Right lobe of liver (tissue), 5 donors: ENCODE measurements around the gene CIAPIN1. TPM values are rescaled to one million over a fixed set of nuclear protein-coding genes. Genes with fewer than 3 reads are reported as not detected.

Experiments used
- total RNA-seq, 6 experiments: library from RNA; depleted of rRNA in 2 of 6; stranded (reverse); fragments of >200 nt in 2 of 6; fragmentation: NEBNext Ultra II Directional in 3 of 6; extraction: Animal tissue kit (Norgen Biotek cat#: 25700) in 3 of 6; gene quantifications; one replicate each; pipeline versions ENCODE4 v1.1.0 to v1.2.4, GENCODE V29; 2016 to 2023
- donor health status: DM: no; HTN: no; CAD: no.
- donor health status: DM: no; HTN: no; CAD: no.
- donor health status: DM: no; HTN: yes; CAD: no.
- donor health status: DM: no; HTN: yes; CAD: no.

The CIAPIN1 gene
- total RNA-seq, 6 experiments from 2014 or later: 23.3 to 27.4 (median 23.9) TPM

Other genes starting within 250 kb of the CIAPIN1 start
- gene ARL2BP, start 202.1 kb downstream of the CIAPIN1 start, total RNA-seq: 10 to 100 TPM; 19.3 to 26.8 (median 22.0) TPM
- 1 to 10 TPM; 2.1 to 7.4 (median 3.8) TPM for gene PLLP, start 162.7 kb downstream of the CIAPIN1 start, total RNA-seq
- under 1 TPM in 2 of 6 experiments, not detected in 4; 0.12 to 0.16 TPM for gene CCL22, start 88.6 kb downstream of the CIAPIN1 start, total RNA-seq
- 10 to 100 TPM in 3 of 6 experiments, 1 to 10 TPM in 3; 3.3 to 20.5 (median 9.8) TPM for gene CX3CL1, start 74.9 kb downstream of the CIAPIN1 start, total RNA-seq
- gene CCL17, start 42.6 kb downstream of the CIAPIN1 start, total RNA-seq: not detected
- 10 to 100 TPM; 43.2 to 81.4 (median 55.3) TPM for gene COQ9, start 94 bp upstream of the CIAPIN1 start, total RNA-seq
- 10 to 100 TPM; 27.7 to 70.2 (median 35.4) TPM for gene POLR2C, start 15.3 kb upstream of the CIAPIN1 start, total RNA-seq
- gene DOK4, start 39.1 kb upstream of the CIAPIN1 start, total RNA-seq: 10 to 100 TPM; 20.0 to 62.1 (median 36.7) TPM
- gene CCDC102A, start 89.2 kb upstream of the CIAPIN1 start, total RNA-seq: 1 to 10 TPM in 5 of 6 experiments, under 1 TPM in 1; 0.97 to 1.9 (median 1.2) TPM
- gene ADGRG5, start 95.3 kb upstream of the CIAPIN1 start, total RNA-seq: under 1 TPM in 4 of 6 experiments, not detected in 2; 0.09 to 0.54 (median 0.18) TPM
- gene ADGRG1, start 181.2 kb upstream of the CIAPIN1 start, total RNA-seq: 1 to 10 TPM; 1.8 to 4.2 (median 3.4) TPM
- 1 to 10 TPM in 1 of 6 experiments, under 1 TPM in 5; 0.37 to 1.6 (median 0.83) TPM for gene ADGRG3, start 220.9 kb upstream of the CIAPIN1 start, total RNA-seq
- gene DRC7, start 247.4 kb upstream of the CIAPIN1 start, total RNA-seq: under 1 TPM; 0.06 to 0.37 (median 0.19) TPM